Breast epithelium (tissue), 4 donors: ENCODE measurements around the gene TMPRSS5. TPM values are rescaled to one million over a fixed set of nuclear protein-coding genes. Genes with fewer than 3 reads are reported as not detected.

Source experiments
- DNase-seq, 2 donors: peaks; one replicate each; pipeline ENCODE4 v3.0.0-alpha.2; 2019; ENCODE audit warnings: low spot score in 2 of 2
- H3K27ac ChIP-seq, 2 donors: fragments of 200-600 bp; sonication (generic) in 1 of 2; one replicate each; pipeline ENCODE4 v1.5.1; 2016 to 2019; ENCODE audit warnings: mild to moderate bottlenecking in 1 of 2
- H3K27me3 ChIP-seq, 2 donors: fragments of 200-600 bp; sonication (generic) in 1 of 2; one replicate each; pipeline versions ENCODE4 v1.5.1 to v1.6.0; 2017 to 2019; ENCODE audit warnings: control low read depth in 1 of 2, mild to moderate bottlenecking in 1 of 2
- H3K36me3 ChIP-seq: fragments of 200-600 bp; one replicate; pipeline ENCODE4 v1.5.1; 2019
- H3K4me1 ChIP-seq, 2 donors: fragments of 200-600 bp; sonication (generic); one replicate each; pipeline ENCODE4 v1.5.1; 2016 to 2019; ENCODE audit warnings: control low read depth in 1 of 2
- H3K4me3 ChIP-seq, 3 donors: fragments of 200-600 bp; sonication (generic); 1 replicate in 2 of 3; 2 replicates in 1 of 3; pipeline ENCODE4 v1.5.1; 2016 to 2019; ENCODE audit warnings: mild to moderate bottlenecking in 3 of 3, moderate library complexity in 2 of 3
- H3K9me3 ChIP-seq, 2 donors: fragments of 200-600 bp; sonication (generic) in 1 of 2; one replicate each; pipeline ENCODE4 v1.5.1; 2016 to 2019; ENCODE audit warnings: control low read depth in 1 of 2
- POLR2A ChIP-seq: fragments of 450-650 bp; IDR thresholded peaks from one replicate; pipeline ENCODE4 v1.6.1; 2016; ENCODE audit warnings: antibody characterized with exemption, mild to moderate bottlenecking, moderate library complexity
- POLR2AphosphoS5 ChIP-seq, 3 donors: sonication (generic); formaldehyde crosslinking; IDR thresholded peaks; one replicate each; pipeline ENCODE4 v1.6.1; 2017; ENCODE audit warnings: antibody characterized with exemption in 3 of 3
- intact Hi-C: fragments of 100-400 bp; cut with DNase I; formaldehyde crosslinking; loops from one replicate; pipeline ENCODE4 v1.15.1; 2023; ENCODE audit warnings: low total_unique reads
- total RNA-seq, 3 donors: library from RNA; depleted of rRNA; stranded (reverse); fragments of >200 nt; gene quantifications; one replicate each; pipeline ENCODE4 v1.1.0, GENCODE V29; 2016
- TF ChIP-seq, protein P1 (sequence below), 3 donors: fragments of 450-650 bp; IDR thresholded peaks; one replicate each; pipeline ENCODE4 v1.5.1; 2016 to 2017; ENCODE audit warnings: antibody characterized with exemption in 3 of 3, mild to moderate bottlenecking in 3 of 3, moderate library complexity in 3 of 3

TMPRSS5 gene
- total RNA-seq, 3 donors from 2014 or later: 1.6 to 11.3 (median 4.9) TPM

GRCh38 chr11:113664981-113665710, 41.0 kb downstream of the TMPRSS5 start:
- H3K4me1 ChIP-seq: no peaks in the 10 kb centered on the region
- H3K36me3 ChIP-seq: no peaks in the 10 kb centered on the region
- peaks cover 0 to 11% of the 10 kb centered on the region in 2 donors for H3K9me3 ChIP-seq
- no peaks in the 10 kb centered on the region for H3K27me3 ChIP-seq
- TF ChIP-seq POLR2A (no peak), POLR2AphosphoS5 (IDR thresholded peaks at IDR 0.05) (peak in 1 of 3 donors; percentile 25)
- TF ChIP-seq, protein P1, sequence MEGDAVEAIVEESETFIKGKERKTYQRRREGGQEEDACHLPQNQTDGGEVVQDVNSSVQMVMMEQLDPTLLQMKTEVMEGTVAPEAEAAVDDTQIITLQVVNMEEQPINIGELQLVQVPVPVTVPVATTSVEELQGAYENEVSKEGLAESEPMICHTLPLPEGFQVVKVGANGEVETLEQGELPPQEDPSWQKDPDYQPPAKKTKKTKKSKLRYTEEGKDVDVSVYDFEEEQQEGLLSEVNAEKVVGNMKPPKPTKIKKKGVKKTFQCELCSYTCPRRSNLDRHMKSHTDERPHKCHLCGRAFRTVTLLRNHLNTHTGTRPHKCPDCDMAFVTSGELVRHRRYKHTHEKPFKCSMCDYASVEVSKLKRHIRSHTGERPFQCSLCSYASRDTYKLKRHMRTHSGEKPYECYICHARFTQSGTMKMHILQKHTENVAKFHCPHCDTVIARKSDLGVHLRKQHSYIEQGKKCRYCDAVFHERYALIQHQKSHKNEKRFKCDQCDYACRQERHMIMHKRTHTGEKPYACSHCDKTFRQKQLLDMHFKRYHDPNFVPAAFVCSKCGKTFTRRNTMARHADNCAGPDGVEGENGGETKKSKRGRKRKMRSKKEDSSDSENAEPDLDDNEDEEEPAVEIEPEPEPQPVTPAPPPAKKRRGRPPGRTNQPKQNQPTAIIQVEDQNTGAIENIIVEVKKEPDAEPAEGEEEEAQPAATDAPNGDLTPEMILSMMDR (IDR thresholded peaks at IDR 0.05): no peak
- DNase-seq: no peak
- H3K27ac ChIP-seq: peak overlapping the region; percentile 27 to 77
- intact Hi-C loops: no loop called here
- no peak overlapping the region for H3K4me3 ChIP-seq

DNA sequence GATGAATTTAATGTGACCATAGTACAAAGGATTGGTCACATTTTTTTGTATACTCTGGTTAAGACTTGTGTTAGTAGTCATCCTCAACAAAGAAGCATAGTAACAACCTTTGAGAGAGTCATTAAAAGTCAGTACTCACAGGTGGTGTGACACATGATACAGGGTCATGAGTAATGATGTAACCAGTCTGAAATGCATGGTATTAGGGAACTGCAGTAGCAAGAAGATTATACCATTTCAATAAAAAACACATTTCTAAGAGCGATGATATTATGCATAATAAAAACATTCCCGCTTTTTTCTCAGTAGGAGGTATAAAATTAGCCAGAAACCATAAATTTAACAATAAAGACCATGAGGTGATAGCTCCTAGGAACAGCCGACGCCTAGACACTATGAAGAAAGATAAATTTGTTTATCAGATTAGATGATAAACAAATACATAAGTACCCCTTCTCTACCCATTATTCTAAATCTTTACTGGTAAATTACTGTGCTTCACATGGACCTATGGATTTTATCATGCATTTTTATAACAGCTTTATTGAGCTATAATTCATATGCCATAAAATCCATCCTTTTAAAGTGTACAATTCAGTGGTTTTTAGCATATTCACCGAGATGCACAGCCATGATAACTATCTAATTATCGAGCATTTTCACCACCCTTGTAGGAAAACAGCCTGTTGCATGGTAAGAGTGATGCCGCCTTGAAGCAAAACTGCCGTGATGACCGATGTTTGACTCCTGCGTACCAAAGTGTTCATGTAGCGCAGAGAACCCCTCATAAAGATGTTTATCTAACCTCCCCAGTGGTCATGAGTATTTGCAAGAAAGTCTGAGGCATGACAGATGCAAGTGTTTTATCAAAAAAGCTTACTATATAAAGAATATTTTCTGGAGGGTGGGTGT, 41.8 kb downstream of the TMPRSS5 start:
- Histone ChIP-seq H3K27me3 (no peaks in the 10 kb centered on the region), H3K4me1 (no peaks in the 10 kb centered on the region), H3K9me3 (peaks cover 0 to 11% of the 10 kb centered on the region in 2 donors), H3K36me3 (no peaks in the 10 kb centered on the region), H3K4me3 (no peak overlapping the region), H3K27ac (peak overlapping the region in 1 of 2 donors; percentile 77)
- intact Hi-C loops: no loop called here
- TF ChIP-seq POLR2AphosphoS5 (IDR thresholded peaks at IDR 0.05) (no peak), POLR2A (no peak)
- TF ChIP-seq, protein P1 (IDR thresholded peaks at IDR 0.05): no peak
- no peak for DNase-seq

DNA sequence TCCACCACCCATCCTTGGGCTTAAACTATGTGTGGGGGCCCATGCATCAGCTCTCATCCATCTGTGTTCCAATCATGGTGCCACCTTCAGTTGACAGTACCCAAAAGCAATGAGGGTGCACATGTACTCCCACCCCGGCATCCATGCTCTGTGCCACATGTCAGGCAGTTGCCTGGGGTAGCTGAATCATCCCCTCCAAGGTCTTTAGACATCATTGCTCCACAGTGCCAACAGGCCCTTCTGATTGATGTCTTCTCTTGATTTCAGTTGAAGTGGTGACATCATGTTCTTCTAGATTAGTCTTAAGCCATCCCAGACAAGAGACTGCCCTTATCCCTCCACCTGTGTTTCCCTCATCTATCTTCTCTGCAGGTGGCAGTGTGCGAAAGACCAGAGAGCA, 42.5 kb downstream of the TMPRSS5 start:
- no peaks in the 10 kb centered on the region for H3K27me3 ChIP-seq
- no peak overlapping the region for H3K4me3 ChIP-seq
- peak overlapping the region in 1 of 2 donors; percentile 77 for H3K27ac ChIP-seq
- no peaks in the 10 kb centered on the region for H3K4me1 ChIP-seq
- intact Hi-C loops: no loop called here
- TF ChIP-seq, protein P1 (IDR thresholded peaks at IDR 0.05): no peak
- TF ChIP-seq POLR2AphosphoS5 (IDR thresholded peaks at IDR 0.05) (no peak), POLR2A (no peak)
- no peaks in the 10 kb centered on the region for H3K36me3 ChIP-seq
- no peak for DNase-seq
- peaks cover 0 to 11% of the 10 kb centered on the region in 2 donors for H3K9me3 ChIP-seq

- H3K27me3 ChIP-seq: no peaks in the 10 kb centered on the region
- intact Hi-C loops: no loop called here
- H3K9me3 ChIP-seq: no peaks in the 10 kb centered on the region
- H3K4me1 ChIP-seq: no peaks in the 10 kb centered on the region
- no peaks in the 10 kb centered on the region for H3K36me3 ChIP-seq
- no peak overlapping the region for H3K4me3 ChIP-seq
- DNase-seq: no peak
- TF ChIP-seq POLR2A: no peak
- TF ChIP-seq POLR2AphosphoS5 (IDR thresholded peaks at IDR 0.05): no peak
- TF ChIP-seq, protein P1 (IDR thresholded peaks at IDR 0.05): no peak
- H3K27ac ChIP-seq: no peak overlapping the region
Observed at GRCh38 chr11:113655771-113656170, 50.3 kb downstream of the TMPRSS5 start.

DNA sequence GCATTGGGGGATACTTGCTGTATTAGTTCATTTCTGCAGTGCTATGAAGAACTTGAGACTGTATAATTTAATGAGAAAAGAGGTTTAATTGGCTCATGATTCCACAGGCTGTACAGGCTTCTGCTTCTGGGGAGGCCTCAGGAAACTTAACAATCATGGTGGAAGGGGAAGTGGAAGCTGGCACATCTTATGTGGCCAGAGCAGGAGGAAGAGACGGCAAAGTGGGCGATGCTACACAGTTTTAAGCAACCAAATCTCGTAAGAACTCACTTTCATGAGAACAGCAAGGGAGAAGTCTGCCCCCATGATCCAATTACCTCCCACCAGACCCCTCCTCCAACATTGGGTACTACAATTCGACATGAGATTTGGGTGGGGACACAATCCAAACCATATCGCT, 55.1 kb downstream of the TMPRSS5 start:
- peaks cover 0 to 5% of the 10 kb centered on the region in 2 donors for H3K9me3 ChIP-seq
- intact Hi-C loops: no loop called here
- no peaks in the 10 kb centered on the region for H3K27me3 ChIP-seq
- H3K4me3 ChIP-seq: no peak overlapping the region
- H3K27ac ChIP-seq: no peak overlapping the region
- no peak for DNase-seq
- TF ChIP-seq POLR2AphosphoS5 (IDR thresholded peaks at IDR 0.05): no peak
- TF ChIP-seq POLR2A: no peak
- TF ChIP-seq, protein P1 (IDR thresholded peaks at IDR 0.05): no peak
- no peaks in the 10 kb centered on the region for H3K36me3 ChIP-seq
- H3K4me1 ChIP-seq: no peaks in the 10 kb centered on the region
